Measurements from ENCODE around the gene DCC.
A peak's percentile ranks its signal among the peaks of the same experiment; 100 is the strongest.

DCC gene

DNA sequence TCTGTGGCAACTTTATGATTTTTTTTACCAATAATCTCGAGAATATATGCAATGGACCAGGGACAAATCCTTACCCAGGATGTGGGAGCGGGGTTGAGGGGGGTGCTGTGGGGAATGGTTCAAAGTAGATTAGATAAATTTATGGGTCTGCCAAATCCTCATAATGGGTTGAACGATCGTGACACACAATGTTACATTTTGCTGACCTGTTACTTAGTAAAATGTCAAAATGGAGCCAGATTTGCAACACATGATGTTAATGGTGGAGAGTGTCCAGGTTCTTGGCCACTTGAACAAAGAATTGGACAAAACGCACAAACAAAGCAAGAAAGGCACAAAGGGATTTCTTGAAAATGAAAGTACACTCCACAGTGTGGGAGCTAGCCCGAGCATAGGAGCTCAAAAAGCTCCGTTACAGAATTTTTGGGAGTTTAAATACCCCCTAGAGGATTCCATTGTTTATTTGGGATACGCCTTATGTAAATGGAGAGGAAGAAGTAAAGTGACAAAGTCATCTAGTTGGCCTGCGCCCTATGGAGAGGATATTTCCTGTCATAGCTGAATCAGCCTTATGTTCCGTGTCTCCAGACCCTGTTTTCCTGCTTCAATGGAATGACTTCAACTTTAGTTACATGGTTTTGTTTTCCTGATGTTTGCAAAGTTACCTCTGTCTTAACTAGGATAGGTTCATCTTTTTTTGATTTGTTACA lies 776.0 kb downstream of the DCC start:
- DNase-seq = no peak

- no peak for DNase-seq
Observed at GRCh38 chr18:53117851-53118250, 777.9 kb downstream of the DCC start.

GRCh38 chr18:53126210-53126609 lies 786.2 kb downstream of the DCC start:
- DNase-seq = no peak

DNA sequence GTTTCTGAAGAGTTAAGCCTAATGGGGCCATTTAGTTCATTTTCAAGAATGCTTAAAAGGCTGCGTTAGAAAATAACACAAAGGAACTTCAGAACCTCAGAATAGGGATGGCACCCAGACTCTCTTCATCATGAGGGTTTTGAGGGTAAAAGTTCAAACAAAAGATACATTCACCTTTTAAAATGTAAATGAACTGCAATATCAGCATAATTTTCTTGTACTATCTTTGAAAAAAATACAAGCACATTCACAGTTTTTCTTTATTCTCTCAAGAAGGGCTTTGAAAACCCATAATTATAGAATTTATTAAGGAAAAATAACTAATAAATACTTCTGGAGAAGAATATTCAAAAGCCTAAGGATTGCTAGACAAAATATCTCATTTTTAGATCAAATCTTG lies 791.0 kb downstream of the DCC start:
- DNase-seq = no peak

- DNase-seq = no peak
Observed at GRCh38 chr18:53134711-53135110, 794.7 kb downstream of the DCC start.

DNA sequence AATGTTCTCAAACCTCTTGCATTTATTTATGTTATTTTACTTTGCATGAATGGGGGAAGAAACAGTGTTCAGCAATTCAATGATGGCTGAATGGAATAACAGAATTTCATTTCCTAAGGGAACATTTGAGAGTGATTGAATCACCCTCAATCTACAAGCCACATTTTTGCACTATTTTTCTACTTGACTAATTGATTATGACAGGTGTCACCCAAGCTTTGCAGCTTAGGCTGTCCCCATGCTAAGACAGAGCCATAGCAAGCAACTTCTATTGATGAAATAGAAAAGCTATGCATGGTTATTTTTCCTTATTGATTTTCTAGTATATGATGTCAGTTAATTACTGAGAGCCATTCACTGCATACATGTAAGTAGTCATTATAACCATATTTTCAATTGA lies 795.7 kb downstream of the DCC start:
- DNase-seq = no peak

- DNase-seq = no peak
Observed at GRCh38 chr18:53139746-53140500, 799.9 kb downstream of the DCC start.

GRCh38 chr18:53142005-53142404 lies 802.0 kb downstream of the DCC start:
- DNase-seq = no peak

- DNase-seq = no peak
Observed at GRCh38 chr18:53147472-53147871, 807.5 kb downstream of the DCC start.

DNA sequence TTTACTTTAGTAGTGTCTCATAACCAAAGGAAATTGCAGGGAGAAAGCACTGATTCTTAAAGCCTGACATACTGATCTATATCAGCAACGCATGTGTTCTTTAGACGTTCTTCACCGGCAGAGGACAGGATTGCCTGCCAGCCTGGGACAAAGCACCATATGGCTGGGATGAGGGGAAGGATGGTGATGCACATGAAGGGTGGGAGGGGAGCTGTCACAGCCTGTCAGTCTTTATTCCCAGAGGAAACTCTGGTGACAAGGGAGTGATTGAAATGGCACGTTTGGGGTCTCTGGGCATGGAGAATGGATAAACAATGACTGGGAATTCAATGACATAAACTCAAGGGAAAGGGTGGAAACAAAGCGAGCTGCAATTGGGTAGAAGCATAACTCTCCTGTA lies 808.1 kb downstream of the DCC start:
- DNase-seq = no peak

DNA sequence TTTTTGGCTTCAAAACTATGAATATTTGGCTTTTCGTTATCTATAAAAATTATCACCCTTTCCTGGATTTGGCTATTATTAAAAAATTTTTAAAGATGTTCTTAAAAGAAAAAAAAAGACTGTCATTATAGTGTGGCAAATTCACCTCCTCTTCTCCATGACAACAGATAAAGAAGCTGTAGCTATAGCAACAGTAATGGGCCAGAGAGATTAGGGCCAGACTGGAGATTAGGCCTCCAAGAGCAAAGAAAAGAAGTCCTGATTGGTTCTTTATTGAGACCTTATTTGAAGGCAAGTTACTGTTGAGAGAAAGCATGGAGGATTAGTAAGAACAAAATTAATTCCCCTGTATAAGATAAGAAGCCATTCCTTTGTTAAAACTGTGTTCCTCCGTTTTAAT lies 812.5 kb downstream of the DCC start:
- no peak for DNase-seq

DNA sequence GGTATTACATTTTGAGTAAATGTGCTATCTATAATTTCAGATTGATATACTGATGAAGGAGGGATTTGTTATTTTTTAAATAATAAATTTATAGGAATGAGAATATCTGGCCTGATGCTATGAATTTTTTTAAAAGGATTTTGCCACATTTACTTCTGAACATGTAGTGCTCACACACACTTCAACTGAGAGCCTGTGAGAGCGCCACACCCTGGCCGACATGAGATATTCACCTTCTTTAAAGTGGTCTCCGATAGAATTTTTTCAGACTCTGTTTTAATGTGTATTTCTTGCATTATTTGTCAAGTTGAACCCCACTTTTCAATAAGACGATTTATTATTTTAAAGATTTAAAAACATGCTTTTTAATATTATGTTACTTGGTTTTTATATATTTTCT lies 813.3 kb downstream of the DCC start:
- peak; percentile 15 to 24 for DNase-seq

GRCh38 chr18:53153800-53154199 lies 813.8 kb downstream of the DCC start:
- DNase-seq = no peak

- no peak for DNase-seq
Observed at GRCh38 chr18:53165770-53166169, 825.8 kb downstream of the DCC start.

DNA sequence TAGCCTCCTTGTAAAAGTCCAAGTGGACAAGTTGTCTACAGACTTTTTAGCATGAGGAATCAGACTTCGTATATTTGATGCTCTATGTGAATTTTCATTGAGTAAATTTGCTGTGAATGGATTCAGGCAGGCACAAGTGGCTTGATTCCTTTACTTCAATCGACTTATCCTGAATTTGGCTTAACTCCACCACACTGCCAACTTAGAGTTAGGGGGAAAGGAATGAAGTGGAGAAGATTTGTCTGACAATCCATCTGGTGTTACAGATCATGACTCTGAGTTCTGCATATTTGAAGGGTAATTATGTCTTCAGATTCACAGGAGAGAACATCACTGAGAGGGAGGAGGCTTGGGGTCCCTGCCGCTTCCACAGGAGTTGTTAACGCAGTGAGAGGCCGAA lies 829.3 kb downstream of the DCC start:
- no peak for DNase-seq

- DNase-seq = no peak
Observed at GRCh38 chr18:53191634-53192033, 851.6 kb downstream of the DCC start.

- DNase-seq = no peak
Observed at GRCh38 chr18:53193870-53194269, 853.9 kb downstream of the DCC start.

DNA sequence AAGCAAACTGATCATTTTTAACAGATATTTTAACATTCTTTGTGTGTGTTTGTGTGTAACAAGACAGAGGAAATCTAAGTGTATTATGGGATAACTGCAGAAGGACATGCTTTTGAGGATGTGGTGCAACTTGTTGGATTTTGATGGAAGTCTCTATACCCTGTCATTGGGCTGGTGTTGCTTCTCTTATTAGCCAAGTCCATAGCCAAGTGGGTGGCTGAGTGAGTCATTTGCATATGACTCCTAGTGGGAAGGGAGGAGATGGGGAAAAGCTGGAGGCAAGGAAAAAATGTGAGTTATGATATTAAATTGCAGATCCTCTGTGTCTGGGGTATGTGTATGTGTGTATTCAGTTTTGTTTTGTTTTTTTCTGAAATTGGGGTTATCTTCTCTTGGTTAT lies 879.9 kb downstream of the DCC start:
- DNase-seq = no peak

GRCh38 chr18:53224128-53224778 lies 884.3 kb downstream of the DCC start:
- DNase-seq = no peak

DNA sequence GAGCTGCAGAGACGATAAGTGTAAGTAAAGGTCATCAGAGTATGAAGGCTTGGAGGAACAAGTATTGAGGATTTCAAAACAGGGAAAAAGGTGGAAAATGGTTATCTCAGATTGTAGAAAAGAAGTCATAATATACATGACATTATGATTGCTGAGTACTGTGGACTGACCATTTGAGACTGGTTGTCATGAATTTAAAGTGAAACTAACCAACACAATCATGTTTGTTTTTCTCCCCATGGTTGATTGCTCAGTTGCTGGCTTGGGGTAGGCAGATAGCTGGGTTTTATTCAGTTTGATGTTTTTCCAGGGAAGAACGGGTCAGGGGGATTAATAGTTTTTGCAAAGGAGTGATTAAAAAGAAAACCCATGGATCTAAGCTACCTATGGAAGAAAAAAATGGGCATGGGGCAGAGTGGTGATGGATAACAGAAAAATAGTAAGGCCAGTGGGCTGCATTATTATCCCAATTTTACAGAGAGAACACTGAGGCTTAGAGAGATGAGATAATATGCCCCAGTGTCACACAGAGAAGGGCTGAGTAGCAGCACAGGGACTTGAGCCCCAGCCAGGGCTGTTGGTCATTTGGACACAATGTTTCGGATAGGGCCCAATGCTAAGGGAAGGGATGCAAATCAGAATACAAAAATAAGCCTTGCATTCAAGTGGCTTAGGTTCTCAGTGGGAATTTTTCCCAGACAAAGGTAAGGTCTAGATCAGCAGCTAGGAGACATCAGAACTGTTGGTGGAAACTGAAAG lies 885.7 kb downstream of the DCC start:
- no peak for DNase-seq

DNA sequence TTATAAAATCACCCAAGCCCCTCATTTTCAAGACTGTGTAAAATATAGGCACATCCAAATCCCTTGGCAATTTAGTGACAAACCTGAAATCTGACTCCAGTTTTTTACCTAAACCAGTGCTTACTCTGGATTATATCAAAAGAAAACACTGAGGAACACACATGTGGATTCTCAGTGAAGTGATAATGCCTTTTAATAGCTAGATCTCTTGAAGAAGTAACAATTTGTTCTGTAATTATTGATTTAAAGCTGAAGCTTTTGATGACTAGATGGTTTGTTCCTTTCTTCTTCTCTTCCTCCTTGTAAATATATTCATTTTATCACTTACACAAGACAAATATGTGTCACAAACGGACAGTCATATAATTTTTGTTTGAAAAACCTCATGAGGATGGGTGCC lies 894.6 kb downstream of the DCC start:
- no peak for DNase-seq

DNA sequence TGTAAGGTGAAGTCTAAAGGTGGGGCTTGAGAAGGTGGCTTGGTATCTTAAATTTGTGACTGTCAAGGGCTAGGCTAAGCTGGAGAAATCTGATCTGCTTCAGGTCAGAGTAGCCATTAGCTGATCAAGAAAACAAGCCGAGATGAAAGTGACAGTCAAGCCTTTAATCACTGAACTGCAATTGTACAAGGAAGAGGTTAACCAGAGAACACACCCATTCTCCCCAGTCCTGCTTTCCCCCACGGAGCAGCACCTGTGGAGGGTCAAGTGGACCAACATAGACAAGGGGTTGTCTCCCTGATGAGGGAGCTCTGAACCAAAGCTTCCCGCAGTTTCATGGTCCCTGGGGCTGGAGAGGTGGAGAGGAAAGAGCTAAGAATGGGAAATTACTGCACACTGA lies 901.2 kb downstream of the DCC start:
- no peak for DNase-seq

DNA sequence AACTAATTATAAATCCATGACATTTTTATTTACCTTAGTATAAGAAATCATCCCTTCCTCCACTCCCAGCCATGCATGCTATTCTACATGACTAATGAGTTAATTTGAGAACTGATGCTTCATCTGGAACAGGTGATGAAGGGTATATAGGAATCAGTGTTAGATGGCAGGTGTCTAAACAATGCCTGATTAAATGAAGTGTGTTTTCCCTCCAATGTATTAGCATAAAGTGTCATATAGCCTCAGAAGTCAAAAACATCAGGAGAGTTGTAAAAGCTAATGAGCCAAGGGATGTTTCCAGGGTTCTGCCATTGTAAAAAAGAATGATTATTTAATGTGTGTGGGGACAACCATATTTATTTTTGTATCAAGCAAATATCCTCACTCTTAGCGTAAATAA lies 913.8 kb downstream of the DCC start:
- DNase-seq = no peak

- no peak for DNase-seq
Observed at GRCh38 chr18:53254265-53254664, 914.3 kb downstream of the DCC start.

All from AML-193 (cell line).